Measurements from ENCODE around the gene OSBPL6. TPM values are rescaled to one million over a fixed set of nuclear protein-coding genes. Genes with fewer than 3 reads are reported as not detected.

OSBPL6 gene
- total and polyA plus RNA-seq, 9 of the 15 experiments (the other 6 are each of a cell fraction or from before 2014, with no cell fraction given): 3.4 to 12.7 (median 9.3) TPM

DNA sequence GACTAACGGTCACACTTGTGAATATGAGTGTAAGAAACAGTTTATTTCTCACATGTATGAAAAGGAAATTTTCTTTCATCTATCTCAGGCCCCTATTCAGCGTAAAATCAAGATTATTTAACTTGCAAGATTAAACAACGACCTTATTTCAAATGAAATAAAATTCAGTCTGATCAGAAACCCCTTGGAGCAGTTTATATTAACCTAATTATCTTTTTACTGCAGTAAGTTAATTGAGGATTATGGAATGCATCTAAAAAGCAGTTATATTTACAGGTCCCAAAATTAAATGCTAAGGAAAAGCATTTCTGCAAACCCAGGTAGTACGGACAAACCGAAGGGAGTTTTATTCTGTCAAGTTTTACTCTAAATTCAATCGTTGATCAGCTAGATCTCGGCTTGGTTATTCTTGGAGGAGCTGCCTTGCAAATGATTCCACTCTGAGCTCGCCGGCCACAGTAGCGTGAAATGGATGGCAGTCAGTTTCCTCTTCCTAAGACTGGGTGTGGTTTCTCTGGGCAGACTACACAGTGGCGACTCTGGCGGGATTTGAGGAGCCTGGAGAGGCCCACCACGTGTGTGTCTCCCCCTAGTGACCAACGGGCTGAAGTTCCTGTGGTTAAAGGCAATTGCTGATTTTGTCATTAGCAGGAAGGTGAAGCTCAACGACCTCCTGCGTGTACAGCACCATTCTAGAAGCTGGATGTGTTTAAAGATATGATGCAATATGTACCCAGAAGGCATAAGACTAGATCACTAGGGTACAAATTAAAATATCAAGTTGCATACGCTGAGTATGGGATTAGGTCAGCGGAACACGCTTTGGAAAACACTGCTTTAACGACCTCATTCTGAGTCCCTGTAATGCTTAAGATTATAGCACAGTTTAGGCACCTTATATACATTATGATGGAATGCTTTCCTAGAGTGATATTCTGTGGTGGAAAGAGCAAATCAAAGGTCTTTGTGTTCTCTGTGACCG lies 220.2 kb downstream of the OSBPL6 start (continued):
- no peak for TF ChIP-seq MCM5 (IDR thresholded peaks at IDR 0.05; ENCODE audit: low read depth)
- TF ChIP-seq ADNP (tag; IDR thresholded peaks at IDR 0.05): peak; percentile 56; the same call in 1 of the 2 replicates
- TF ChIP-seq BRF1 (IDR thresholded peaks at IDR 0.05; ENCODE audit: borderline replicate concordance, extremely low read depth, insufficient read length): no peak
- TF ChIP-seq, protein P1, sequence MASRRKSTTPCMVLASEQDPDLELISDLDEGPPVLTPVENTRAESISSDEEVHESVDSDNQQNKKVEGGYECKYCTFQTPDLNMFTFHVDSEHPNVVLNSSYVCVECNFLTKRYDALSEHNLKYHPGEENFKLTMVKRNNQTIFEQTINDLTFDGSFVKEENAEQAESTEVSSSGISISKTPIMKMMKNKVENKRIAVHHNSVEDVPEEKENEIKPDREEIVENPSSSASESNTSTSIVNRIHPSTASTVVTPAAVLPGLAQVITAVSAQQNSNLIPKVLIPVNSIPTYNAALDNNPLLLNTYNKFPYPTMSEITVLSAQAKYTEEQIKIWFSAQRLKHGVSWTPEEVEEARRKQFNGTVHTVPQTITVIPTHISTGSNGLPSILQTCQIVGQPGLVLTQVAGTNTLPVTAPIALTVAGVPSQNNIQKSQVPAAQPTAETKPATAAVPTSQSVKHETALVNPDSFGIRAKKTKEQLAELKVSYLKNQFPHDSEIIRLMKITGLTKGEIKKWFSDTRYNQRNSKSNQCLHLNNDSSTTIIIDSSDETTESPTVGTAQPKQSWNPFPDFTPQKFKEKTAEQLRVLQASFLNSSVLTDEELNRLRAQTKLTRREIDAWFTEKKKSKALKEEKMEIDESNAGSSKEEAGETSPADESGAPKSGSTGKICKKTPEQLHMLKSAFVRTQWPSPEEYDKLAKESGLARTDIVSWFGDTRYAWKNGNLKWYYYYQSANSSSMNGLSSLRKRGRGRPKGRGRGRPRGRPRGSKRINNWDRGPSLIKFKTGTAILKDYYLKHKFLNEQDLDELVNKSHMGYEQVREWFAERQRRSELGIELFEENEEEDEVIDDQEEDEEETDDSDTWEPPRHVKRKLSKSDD (conservative IDR thresholded peaks at IDR 0.05; ENCODE audit: low read length): peak; percentile 94; the same call in 1 of the 2 replicates
- TF ChIP-seq, protein P2, sequence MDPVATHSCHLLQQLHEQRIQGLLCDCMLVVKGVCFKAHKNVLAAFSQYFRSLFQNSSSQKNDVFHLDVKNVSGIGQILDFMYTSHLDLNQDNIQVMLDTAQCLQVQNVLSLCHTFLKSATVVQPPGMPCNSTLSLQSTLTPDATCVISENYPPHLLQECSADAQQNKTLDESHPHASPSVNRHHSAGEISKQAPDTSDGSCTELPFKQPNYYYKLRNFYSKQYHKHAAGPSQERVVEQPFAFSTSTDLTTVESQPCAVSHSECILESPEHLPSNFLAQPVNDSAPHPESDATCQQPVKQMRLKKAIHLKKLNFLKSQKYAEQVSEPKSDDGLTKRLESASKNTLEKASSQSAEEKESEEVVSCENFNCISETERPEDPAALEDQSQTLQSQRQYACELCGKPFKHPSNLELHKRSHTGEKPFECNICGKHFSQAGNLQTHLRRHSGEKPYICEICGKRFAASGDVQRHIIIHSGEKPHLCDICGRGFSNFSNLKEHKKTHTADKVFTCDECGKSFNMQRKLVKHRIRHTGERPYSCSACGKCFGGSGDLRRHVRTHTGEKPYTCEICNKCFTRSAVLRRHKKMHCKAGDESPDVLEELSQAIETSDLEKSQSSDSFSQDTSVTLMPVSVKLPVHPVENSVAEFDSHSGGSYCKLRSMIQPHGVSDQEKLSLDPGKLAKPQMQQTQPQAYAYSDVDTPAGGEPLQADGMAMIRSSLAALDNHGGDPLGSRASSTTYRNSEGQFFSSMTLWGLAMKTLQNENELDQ (CRISPR knock-in tag; IDR thresholded peaks at IDR 0.05; ENCODE audit: borderline replicate concordance): no peak
- no peak for TF ChIP-seq TARDBP (IDR thresholded peaks at IDR 0.05)
- no peak for TF ChIP-seq PHF21A (IDR thresholded peaks at IDR 0.05; ENCODE audit: borderline replicate concordance, low read depth)
- TF ChIP-seq ZNF507 (tag; conservative IDR thresholded peaks at IDR 0.05): no peak
- peak; percentile 53 for TF ChIP-seq HDAC3 (IDR thresholded peaks at IDR 0.05; ENCODE audit: borderline replicate concordance, partially characterized antibody)
- TF ChIP-seq, protein P3, sequence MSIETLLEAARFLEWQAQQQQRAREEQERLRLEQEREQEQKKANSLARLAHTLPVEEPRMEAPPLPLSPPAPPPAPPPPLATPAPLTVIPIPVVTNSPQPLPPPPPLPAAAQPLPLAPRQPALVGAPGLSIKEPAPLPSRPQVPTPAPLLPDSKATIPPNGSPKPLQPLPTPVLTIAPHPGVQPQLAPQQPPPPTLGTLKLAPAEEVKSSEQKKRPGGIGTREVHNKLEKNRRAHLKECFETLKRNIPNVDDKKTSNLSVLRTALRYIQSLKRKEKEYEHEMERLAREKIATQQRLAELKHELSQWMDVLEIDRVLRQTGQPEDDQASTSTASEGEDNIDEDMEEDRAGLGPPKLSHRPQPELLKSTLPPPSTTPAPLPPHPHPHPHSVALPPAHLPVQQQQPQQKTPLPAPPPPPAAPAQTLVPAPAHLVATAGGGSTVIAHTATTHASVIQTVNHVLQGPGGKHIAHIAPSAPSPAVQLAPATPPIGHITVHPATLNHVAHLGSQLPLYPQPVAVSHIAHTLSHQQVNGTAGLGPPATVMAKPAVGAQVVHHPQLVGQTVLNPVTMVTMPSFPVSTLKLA (conservative IDR thresholded peaks at IDR 0.05): peak; percentile 66 to 78; a peak in 3 of 4 replicates
- TF ChIP-seq ZNF79 (CRISPR knock-in tag; IDR thresholded peaks at IDR 0.05; ENCODE audit: low read depth): no peak
- TF ChIP-seq ZNF444 (CRISPR knock-in tag; IDR thresholded peaks at IDR 0.05): no peak
- TF ChIP-seq RBM17 (IDR thresholded peaks at IDR 0.05; ENCODE audit: borderline replicate concordance, low read depth, low read length): no peak
- TF ChIP-seq ZNF589 (CRISPR knock-in tag; IDR thresholded peaks at IDR 0.05; ENCODE audit: low read depth): peak; percentile 77
- TF ChIP-seq RFX1 (IDR thresholded peaks at IDR 0.05): no peak
- no peak for TF ChIP-seq POLR3A (IDR thresholded peaks at IDR 0.05; ENCODE audit: borderline replicate concordance, extremely low read depth, insufficient read depth, insufficient read length)
- TF ChIP-seq ZNF134 (CRISPR knock-in tag; conservative IDR thresholded peaks at IDR 0.05): no peak
- TF ChIP-seq, protein P4, sequence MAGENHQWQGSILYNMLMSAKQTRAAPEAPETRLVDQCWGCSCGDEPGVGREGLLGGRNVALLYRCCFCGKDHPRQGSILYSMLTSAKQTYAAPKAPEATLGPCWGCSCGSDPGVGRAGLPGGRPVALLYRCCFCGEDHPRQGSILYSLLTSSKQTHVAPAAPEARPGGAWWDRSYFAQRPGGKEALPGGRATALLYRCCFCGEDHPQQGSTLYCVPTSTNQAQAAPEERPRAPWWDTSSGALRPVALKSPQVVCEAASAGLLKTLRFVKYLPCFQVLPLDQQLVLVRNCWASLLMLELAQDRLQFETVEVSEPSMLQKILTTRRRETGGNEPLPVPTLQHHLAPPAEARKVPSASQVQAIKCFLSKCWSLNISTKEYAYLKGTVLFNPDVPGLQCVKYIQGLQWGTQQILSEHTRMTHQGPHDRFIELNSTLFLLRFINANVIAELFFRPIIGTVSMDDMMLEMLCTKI (IDR thresholded peaks at IDR 0.05; ENCODE audit: partially characterized antibody): no peak
- no peak for TF ChIP-seq BACH1 (tag; IDR thresholded peaks at IDR 0.05)
